Mesothelial cell of epicardium (in vitro differentiated cells): Measurements from ENCODE around the gene FZD4. TPM values are rescaled to one million over a fixed set of nuclear protein-coding genes. Genes with fewer than 3 reads are reported as not detected.

Source experiments
- DNase-seq, 2 experiments: peaks; one replicate each; pipeline ENCODE4 v3.0.0; 2021; ENCODE audit warnings: low spot score in 2 of 2; ENCODE audit not compliant: unreplicated experiment in 2 of 2
- H3K27ac Mint-ChIP-seq: 2 replicates; pipeline ENCODE4 v1.8.0; 2021; ENCODE audit warnings: mixed read lengths
- H3K27me3 Mint-ChIP-seq: 2 replicates; pipeline ENCODE4 v1.8.0; 2021; ENCODE audit warnings: low read depth, mixed read lengths
- H3K36me3 Mint-ChIP-seq: 2 replicates; pipeline ENCODE4 v1.8.0; 2021; ENCODE audit warnings: mixed read lengths
- H3K4me1 Mint-ChIP-seq: 2 replicates; pipeline ENCODE4 v1.8.0; 2021; ENCODE audit warnings: mixed read lengths
- H3K4me3 Mint-ChIP-seq: 2 replicates; pipeline ENCODE4 v1.8.0; 2021; ENCODE audit warnings: mild to moderate bottlenecking, moderate library complexity, mixed read lengths
- H3K9me3 Mint-ChIP-seq: 2 replicates; pipeline ENCODE4 v1.8.0; 2021; ENCODE audit warnings: mixed read lengths
- CTCF ChIP-seq: fragments of 200-600 bp; sonication (generic); IDR thresholded peaks from one replicate; pipeline ENCODE4 v1.5.0; 2021; ENCODE audit warnings: antibody characterized with exemption; ENCODE audit not compliant: unreplicated experiment
- total RNA-seq: library from RNA; stranded (reverse); gene quantifications from 3 replicates; pipeline ENCODE4 v1.2.1, GENCODE V29; 2021

FZD4 gene
- total RNA-seq, 1 donor from 2014 or later: 20.7 TPM

GRCh38 chr11:86980086-86980796 lies 25.0 kb upstream of the FZD4 start:
- no peaks in the 10 kb centered on the region for H3K9me3 Mint-ChIP-seq
- TF ChIP-seq CTCF: no peak
- H3K36me3 Mint-ChIP-seq: no peaks in the 10 kb centered on the region
- H3K27me3 Mint-ChIP-seq: no peaks in the 10 kb centered on the region
- H3K27ac Mint-ChIP-seq: no peak overlapping the region
- H3K4me1 Mint-ChIP-seq: peaks cover 5% of the 10 kb centered on the region
- no peak for DNase-seq
- H3K4me3 Mint-ChIP-seq: no peak overlapping the region

- no peak overlapping the region for H3K4me3 Mint-ChIP-seq
- H3K36me3 Mint-ChIP-seq: no peaks in the 10 kb centered on the region
- H3K27me3 Mint-ChIP-seq: no peaks in the 10 kb centered on the region
- DNase-seq: no peak
- peaks cover 5% of the 10 kb centered on the region for H3K4me1 Mint-ChIP-seq
- H3K9me3 Mint-ChIP-seq: peaks cover 3% of the 10 kb centered on the region
- peak; percentile 62 for TF ChIP-seq CTCF
- H3K27ac Mint-ChIP-seq: no peak overlapping the region
These were observed 23.8 kb upstream of the FZD4 start for GRCh38 chr11:86978756-86979608.

GRCh38 chr11:86978247-86978646 lies 23.1 kb upstream of the FZD4 start:
- Mint-ChIP-seq H3K4me1 (peaks cover 5% of the 10 kb centered on the region), H3K9me3 (peaks cover 10% of the 10 kb centered on the region), H3K27ac (no peak overlapping the region), H3K36me3 (peaks cover 6% of the 10 kb centered on the region), H3K4me3 (no peak overlapping the region), H3K27me3 (no peaks in the 10 kb centered on the region)
- TF ChIP-seq CTCF: no peak
- no peak for DNase-seq

GRCh38 chr11:86977441-86978050 lies 22.4 kb upstream of the FZD4 start:
- Mint-ChIP-seq H3K27me3 (no peaks in the 10 kb centered on the region), H3K36me3 (peaks cover 12% of the 10 kb centered on the region), H3K4me3 (no peak overlapping the region), H3K4me1 (peaks cover 5% of the 10 kb centered on the region), H3K27ac (no peak overlapping the region), H3K9me3 (peaks cover 17% of the 10 kb centered on the region)
- no peak for DNase-seq
- TF ChIP-seq CTCF: no peak

- H3K36me3 Mint-ChIP-seq: peaks cover 13% of the 10 kb centered on the region
- no peak overlapping the region for H3K27ac Mint-ChIP-seq
- H3K27me3 Mint-ChIP-seq: no peaks in the 10 kb centered on the region
- no peaks in the 10 kb centered on the region for H3K4me1 Mint-ChIP-seq
- no peak for TF ChIP-seq CTCF
- H3K9me3 Mint-ChIP-seq: peaks cover 18% of the 10 kb centered on the region
- no peak for DNase-seq
- H3K4me3 Mint-ChIP-seq: no peak overlapping the region
These were observed 17.5 kb upstream of the FZD4 start for GRCh38 chr11:86972734-86973133.
